Measurements from ENCODE around the gene RAF1.
"Not testable (repeated sequence)": the region's sequence is repeated elsewhere in the genome, so short reads cannot be mapped to it uniquely, and the experiment has no call there.

RAF1 gene

DNA sequence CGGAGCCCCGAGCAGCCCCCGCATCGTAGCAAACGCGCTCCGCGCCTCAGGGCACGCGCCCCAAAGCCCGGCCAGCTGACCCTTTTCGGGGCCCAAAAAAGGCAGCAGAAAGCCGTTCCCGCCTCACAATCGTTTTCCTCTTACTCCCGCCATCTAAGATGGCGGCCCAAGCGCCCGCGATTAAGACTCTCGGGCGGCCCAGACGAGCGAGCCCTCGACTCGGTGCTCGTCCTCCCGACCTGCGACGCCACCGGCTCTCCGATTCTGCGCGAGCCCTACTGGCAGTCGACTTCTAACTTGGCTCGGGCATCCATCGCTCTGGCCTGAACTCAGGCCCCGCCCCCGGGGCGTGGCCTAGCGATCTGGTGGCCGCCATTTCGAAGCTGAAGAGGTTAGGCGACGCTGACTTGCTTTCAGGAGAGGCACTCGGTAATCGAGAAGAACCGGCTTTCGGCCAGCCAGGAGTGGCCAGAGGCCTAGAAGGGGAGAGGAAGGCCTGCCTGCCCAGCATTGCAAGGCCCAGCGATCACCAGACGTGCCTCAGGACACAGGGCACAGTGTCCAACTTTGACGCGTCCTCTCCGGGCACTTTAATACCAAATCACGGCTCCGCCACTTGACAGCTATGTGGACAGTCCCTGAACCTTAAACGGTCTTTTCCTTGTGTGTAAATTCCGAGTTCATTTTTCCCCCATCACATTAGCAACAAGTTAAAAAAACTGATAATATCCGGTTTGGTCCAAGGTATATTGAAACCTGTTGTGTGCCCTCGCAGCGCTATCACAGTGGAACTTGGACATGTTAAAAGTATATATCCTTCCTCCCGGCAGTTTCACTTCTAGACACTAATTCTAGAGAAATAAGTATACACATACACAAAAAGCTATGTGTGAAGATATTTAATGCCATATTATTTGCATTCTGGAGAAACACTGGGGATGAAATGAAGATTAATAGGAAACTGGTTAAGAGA is at the start of gene RAF1:
TSS of gene RAF1 (minus strand) at position 182 of the 973 bp plus-strand sequence. CDS start 45,396 bp downstream, outside the sequence.
- peak; percentile 96 for DNase-seq

DNA sequence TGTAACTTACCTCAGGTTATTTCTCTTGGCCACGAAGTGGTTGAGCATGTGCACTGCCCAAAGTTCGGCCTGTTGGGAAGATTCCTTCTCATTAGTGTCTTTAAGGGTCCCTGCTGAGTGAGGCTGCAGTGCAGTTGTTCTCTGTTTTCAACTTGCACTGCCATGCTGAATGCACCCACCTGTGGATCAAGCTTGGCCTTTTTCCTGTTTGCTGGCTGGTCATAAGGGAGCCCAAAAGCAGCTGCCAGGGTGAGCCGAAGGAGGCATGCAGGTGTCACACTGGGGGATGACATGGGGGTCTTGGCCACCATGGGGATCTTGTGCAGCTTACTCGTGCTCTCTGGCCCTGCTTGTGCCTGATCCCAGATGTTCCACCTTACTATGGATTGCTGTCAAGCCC is 46.1 kb upstream of the RAF1 start:
- DNase-seq = no peak

DNA sequence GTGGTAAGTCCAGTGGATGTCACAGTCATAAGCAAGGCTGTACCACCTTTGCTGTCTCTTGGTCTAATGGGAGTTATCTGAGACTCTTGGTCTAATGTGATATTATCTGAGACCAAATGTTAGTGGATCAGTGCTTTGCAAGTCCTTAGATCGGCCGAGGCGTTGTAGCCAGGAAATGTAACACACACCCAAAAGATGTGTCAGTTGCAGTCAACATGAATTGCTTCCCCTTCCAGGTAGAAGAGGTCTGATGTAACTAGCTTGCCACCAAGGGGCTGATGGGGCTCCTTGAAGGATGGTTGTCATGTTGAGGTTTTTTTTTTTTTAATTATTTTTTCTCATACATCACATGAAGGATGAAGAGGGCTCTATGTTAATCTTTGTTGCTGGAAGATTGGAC is 45.4 kb upstream of the RAF1 start:
- no peak for DNase-seq

DNA sequence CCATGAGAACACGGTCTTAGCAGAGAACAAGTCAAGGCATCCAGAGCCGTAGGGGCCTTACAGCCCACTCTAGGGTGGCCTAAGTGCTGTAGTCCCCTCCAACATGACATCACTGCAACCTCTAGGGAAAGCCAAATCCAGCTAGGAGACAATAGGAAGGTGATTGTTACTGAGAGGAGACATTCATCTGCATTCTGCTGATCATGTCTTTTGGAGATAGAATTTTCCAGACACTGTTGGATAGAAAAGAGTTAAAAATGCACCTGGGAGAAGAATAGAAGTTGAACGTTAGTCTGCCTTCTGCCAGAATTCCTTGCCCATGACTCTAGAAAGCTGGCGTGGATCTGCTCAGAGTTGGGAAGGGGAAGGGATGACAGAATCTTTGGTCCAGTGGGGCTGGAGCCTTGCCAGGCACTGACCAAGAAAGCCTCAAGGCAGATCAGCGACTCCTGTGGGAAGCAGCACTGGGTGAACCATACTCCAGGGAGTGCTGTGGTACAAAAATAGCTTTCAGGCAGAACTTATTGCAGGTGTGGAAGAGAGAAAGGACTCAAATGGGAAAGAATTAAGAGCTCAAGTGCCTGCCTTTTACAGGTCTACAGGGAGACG is 44.8 kb upstream of the RAF1 start:
- DNase-seq = peak; percentile 64

DNA sequence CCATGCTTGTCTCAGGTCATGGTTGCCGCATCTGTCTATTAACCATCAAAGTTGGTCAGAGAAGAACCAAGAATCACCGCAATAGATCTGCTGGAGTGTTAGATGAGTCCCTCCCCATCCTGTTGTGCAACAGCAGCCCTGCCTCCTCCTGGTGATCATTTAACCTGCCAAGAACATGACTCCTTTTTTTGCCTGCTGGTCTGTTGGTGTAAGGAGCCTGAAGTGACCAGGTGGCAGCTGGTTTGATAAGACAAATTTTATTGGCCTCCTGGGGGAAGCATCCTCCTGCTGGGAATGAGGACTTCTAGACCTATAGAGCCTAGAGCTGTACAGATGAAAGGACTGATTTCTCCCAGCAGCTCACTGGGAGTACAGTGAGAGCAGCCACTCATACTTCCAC is 43.5 kb upstream of the RAF1 start:
- no peak for DNase-seq

DNA sequence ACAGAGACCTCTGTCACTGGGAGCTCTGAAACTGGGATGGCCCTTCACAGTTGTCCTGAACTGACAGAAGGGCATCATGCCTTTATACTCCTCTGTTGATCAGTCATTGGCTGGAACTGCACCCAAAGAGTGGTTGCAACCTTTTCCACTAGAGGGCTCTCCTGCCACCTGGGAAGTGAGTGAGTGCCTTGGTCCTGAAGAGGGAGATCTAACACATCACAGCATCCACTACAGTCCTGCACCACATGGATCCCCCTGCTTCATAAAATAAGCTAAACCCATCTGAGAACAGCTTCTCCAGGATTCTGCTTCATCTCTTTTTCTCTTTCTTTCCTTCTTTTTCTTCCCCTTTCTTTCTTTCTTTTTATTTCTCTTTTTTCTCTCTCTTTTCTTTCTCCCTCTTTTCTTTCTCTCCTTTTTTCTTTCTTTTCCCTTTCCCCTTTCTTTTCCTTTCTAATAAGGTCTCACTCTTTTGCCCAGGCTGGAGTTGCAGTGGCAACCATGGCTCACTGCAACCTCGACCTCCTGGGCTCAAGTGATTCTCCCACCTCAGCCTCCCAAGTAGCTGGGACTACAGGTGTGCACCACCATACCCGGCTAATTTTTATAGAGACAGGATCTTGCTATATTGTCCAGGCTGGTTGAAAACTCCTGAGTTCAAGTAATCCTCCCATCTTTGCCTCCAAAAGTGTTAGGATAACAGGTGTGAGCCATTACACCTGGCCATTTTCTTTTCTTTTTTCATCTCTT is 42.8 kb upstream of the RAF1 start:
- DNase-seq = peak; percentile 70

DNA sequence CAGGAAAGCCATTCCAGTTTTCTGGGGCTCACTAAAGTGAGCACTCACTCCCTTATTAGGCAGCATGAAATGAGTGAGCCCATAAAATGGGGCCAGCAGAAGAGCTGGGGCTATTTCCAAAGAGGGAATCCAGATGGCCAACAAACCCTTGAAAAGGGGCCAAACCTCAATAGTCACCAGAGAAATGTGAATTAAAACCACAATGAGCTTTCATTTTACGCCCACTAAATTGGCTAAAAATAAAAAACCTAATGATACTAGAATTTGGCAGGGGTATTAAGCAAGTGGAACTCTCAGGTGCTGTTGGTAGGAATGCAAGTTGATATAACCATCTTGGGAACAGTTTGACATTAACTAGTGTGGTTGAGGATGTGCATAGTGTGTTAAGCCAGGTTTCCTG is 42.1 kb upstream of the RAF1 start:
- no peak for DNase-seq

DNA sequence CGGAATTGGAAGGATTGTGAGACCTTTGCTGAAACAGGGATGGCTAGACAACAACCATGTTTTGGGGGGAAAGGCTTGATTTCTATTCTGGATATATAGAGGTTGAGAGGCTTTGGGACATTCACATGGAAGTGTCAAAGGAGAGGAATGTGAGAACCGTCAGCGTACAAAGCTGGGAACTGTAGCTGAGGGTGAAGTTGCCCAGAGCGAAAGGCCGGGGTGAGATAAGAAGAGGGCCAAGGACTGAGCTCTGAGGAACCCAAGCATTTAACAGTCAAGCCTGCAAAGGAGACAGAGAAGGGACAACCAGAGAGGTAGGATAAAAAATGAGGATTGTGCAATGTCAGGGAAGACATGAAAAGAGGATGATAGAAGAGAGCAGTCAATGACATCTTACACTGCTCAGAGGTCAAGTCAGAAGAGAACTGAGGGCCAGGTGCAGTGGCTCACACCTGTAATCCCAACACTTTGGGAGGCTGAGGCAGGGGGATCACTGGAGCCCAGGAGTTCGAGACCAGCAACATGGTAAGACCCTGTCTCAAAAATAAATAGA is 41.5 kb upstream of the RAF1 start:
- no peak for DNase-seq

DNA sequence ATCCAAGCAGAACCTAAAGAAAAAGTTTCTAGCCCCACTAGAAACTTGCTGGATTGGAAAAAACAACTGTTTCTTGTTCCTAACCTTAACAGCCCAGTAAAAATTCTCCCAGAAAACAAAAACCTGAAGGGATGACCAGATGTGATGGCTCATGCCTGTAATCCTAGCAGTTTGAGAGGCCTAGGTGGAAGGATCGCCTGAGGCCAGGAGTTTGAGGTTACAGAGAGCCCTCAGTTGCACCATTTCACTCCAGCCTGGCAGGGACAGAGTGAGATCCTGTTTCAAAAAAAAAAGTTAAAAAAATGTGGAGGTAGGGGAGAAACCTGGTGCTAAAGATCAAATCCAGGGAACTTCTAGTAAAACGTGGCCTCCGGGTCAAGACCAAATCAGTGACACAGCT is 38.6 kb upstream of the RAF1 start:
- no peak for DNase-seq

DNA sequence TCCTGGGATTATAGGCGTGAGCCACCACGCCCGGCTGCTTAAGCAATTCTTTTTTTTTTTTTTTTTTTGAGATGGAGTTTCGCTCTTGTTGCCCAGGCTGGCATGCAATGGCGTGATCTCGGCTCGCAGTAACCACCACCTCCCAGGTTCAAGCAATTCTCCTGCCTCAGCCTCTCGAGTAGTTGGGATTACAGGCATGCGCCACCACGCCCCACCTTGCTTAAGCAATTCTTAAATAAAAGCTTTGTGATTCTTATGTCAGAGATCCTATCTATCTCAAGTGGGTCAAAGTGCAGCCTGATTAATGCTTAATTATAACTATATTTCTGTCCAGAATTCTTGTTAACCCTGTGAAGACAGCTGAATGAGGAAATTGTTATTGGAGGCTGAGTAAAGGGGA is 37.7 kb upstream of the RAF1 start:
- not testable (repeated sequence) for DNase-seq

DNA sequence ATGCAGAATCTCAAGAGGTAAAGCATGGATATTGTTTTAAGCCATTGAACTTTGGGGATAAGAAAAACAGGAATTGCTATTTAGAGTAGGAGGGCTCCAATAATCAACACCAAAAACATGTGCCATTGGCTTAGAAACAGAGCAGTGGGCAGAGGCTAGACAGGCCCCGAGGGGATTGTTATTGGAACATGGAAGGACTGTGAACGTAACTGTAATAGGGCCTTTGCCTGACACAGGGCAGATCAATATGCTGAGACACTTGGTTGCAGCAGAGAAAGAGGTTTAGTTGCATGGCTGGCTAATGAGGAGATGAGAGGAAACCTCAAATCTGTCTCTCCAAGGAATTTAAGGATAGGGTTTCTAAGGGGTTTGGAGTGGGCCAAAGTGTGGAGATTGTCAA is 36.9 kb upstream of the RAF1 start:
- no peak for DNase-seq

DNA sequence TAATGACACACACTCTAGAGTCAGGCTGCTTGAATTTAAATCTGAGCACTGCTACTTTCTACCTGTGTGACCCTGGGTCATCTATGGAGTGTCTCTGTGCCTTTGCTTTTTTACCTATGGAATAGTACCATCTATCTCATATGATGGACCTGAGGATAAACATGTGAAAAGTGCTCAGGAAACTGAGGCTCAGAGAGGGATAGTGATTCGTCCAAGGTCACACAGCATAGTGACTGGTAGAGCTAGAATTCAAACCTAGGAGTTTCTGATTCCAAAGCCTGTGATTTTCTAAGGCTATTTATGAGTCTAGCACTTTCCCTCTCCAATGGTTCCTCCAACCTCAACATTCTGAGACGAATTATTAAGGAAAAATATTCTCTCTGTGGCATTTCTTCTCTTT is 32.0 kb upstream of the RAF1 start:
- no peak for DNase-seq

DNA sequence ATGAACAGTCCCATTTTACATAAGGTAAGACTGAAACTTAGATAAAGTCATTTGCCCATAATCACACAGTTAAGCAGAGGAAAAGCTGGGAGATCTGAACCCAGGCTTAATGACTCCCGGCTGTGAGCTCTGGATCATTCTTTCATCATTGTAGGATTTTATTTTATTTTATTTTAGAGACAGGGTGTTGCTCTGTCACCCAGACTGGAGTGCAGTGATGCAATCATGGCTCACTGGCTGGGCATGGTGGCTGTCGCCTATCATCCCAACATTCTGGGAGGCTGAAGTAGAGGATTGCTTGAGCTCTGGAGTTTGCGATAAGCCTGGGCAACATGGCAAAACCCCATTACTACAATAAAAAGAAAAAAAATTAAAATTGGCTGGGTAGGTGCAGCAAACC is 31.2 kb upstream of the RAF1 start:
- DNase-seq = no peak

DNA sequence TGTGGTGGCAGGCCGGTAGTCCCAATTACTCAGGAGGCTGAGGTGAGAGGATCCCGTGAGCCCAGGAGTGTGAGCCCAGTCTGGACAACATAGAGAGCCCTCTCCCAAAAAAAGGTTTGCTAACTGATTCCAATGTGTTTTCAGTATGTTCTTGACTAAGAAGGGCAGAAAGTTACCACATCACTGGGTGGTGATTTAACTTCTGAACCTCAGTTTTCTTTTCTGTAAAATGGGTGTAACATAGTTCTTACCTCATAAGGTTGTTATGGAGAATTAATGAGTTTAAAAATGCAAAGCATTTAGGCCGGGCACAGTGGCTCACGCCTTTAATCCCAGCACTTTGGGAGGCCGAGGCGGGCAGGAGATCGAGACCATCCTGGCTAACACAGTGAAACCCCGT is 28.5 kb upstream of the RAF1 start:
- no peak for DNase-seq

DNA sequence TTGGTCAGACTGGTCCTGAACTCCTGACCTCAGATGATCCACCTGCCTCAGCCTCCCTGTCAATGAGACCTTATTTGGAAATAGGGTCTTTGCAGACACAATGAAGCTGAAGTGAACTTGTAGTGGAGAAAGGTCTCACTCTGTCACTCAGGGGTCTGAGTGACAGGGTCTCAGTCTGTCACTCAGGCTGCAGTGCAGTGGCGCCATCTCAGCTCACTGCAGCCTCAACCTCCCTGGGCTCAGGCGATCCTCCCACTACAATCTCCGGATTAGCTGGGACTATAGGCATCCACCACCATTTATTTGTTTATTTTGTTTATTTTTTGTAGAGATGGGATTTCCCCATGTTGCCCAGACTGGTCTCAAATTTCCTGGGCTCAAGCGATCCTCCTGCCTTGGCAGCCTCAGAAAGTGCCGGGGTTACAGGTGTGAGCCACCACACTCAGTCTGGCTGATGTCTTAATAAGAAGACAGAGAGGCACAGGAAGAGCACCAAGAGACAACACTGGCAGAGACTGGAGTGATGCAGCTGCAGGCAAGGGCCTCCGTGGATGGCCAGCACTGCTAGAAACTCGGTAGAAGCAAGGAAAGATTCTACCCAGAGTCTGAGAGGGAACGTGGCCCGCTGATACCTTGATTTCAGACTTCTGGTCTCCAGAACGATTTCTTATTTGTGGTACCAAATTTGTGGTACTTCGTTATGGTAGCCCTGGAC is 26.2 kb upstream of the RAF1 start:
- DNase-seq = no peak

DNA sequence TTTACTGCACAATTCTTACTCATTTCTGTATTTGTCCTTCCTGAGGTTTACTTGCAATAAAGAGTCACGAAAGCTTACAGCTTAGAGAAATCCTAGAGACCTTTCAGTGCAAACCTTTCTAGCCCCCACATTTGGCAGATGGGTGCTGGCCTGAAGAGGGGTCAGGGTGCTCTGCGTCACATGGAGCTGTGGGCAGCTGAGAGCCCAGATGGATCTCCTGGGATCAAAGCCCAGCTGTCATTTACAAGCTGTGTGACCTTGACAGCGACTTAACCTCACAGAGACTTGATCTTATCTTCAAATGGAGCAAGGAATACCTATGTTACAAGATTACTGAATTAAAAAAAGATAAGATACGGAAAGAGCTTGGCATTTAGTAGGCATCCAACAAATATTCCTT is 24.0 kb upstream of the RAF1 start:
- DNase-seq = no peak

DNA sequence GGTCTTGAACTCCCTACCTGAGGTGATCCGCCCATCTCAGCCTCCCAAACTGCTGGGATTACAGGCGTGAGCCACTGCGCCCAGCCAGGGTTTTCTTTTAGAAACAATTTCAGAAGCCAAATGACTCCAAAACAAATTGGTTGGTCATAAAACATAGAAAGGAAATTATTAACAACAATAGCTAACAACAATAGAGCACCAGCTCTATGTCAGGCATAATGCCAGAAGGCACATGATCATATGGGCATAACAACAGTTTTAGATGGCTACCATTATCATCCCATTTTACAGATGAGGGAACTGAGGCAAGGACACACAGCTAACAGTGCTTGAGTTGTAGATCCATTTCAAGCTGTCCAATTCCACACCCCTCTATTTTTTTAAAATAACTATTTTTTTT is 22.2 kb upstream of the RAF1 start:
- no peak for DNase-seq

DNA sequence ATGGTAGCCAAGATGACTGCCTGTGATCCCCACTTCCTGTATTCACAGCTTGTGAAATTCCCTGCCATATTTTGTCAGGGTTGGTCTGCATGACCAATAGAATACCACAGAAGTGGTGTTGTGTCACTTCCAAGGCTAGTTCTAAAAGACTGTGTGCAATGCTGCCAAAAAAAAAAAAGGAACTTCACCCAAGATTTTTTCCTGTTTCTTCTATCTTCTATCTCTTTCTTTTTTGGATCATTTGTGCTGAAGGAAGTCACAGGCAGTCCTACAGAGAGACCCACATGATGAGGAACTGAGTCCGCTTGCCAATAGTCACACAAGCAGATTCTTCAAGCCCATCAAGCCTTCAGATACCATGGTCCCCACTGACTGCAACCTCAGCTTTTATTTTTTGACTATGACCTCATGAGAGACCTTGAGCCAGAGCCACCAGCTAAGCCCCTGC is 18.1 kb upstream of the RAF1 start:
- no peak for DNase-seq

DNA sequence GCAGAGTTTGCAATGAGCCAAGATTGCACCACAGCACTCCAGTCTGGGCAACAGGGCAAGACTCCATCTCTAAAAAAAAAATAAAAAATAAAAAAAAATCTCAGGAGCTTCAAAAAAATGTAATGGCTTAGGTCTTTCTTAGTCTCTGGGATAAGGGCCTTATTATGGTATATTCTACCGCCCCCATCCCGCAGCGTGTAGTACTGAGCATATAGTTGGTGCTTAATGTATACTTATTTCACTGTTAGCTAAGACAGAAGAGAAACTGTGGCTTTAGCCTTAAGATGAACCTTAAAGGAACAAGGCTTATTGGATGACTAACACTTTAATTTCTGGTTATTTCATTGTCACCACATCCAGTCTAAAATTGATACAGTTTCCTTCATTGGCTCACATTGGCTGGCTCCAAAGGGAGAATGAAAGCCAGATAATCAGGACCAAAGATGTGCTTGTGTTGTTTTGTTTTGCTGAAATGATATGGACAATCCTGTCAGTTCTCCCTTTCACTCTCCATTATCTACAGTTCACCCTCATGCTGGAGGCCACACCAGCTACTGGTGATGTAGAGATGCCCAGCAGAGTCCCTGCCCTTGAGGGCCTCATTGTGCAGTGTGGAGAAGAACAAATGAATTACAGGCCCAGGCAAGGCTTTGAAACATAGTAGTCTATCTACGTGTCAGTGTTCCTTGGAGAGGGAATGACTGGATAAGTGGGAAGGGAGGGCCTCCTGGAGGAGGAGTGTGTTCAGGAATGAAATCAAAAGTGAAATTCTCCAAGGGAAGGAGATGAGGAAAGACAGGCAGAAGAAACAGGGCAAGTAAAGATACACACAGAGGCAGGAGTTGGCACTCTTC is 17.4 kb upstream of the RAF1 start:
- no peak for DNase-seq

DNA sequence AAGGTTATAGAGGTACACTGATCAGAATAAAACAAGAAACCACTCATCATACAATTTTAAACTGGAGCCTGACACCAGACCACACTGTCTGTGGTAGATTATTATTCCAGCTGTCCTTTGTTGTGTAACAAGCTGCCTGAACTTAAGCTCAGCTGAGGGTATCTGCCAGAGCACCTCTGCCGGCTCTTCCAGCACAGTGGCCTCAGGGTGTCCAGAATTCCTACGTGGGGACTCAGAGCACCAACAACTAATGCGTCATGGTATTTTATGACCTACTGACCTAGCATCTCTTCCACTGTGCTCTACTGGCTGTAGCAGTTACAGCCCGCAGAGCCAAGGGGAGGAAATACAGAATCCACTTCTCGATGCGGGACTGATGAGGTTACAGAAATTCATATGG is 15.6 kb upstream of the RAF1 start:
- DNase-seq = no peak

DNA sequence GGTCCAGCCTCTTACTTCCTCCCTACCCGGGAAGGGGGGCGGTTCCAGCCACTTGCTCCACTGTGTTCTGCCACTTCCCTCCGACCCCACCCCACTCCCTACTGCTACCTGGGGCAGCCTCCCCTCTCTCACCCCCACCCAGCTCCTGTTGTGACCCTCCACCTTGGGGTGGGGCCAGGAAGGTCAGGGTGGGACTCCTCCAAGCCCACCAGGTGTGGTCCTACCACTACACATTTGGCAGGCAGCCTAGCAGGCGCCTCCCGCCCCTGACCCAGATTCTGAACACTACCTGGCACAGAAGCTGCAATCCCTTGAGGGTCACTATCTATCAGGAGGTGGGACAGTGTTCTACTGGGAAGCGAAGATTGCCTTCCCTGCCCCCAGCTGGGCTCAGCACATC is 13.7 kb upstream of the RAF1 start:
- DNase-seq = no peak

Measured in kidney glomerular epithelial cell (primary cell).